Liver (tissue), 9 donors: Measurements from ENCODE around the gene MADD. TPM values are rescaled to one million over a fixed set of nuclear protein-coding genes. Genes with fewer than 3 reads are reported as not detected.

Experiments
- DNase-seq: peaks from one replicate; pipeline ENCODE4 v3.0.0-alpha.2; 2017; ENCODE audit warnings: low spot score
- H3K27ac ChIP-seq, 2 donors: one replicate each; pipeline ENCODE4 v1.7.0; 2013; ENCODE audit warnings: inconsistent platforms in 2 of 2, low read length in 2 of 2, control low read depth in 1 of 2, low read depth in 1 of 2, mild to moderate bottlenecking in 1 of 2
- H3K27me3 ChIP-seq, 4 donors: one replicate each; pipeline versions ENCODE4 v1.6.1 to v1.7.0; 2013; ENCODE audit warnings: low read length in 3 of 4, inconsistent platforms in 1 of 4, mild to moderate bottlenecking in 1 of 4, moderate library complexity in 1 of 4; ENCODE audit not compliant: control insufficient read depth in 4 of 4, insufficient read depth in 4 of 4
- H3K36me3 ChIP-seq, 4 donors: one replicate each; pipeline versions ENCODE4 v1.6.1 to v1.7.0; 2013; ENCODE audit warnings: low read length in 3 of 4, mild to moderate bottlenecking in 3 of 4, low read depth in 1 of 4, moderate library complexity in 1 of 4; ENCODE audit not compliant: control insufficient read depth in 4 of 4, insufficient read depth in 3 of 4
- H3K4me1 ChIP-seq, 4 donors: one replicate each; pipeline versions ENCODE4 v1.6.1 to v1.7.0; 2013; ENCODE audit warnings: low read length in 3 of 4, mild to moderate bottlenecking in 3 of 4, moderate library complexity in 1 of 4; ENCODE audit not compliant: control insufficient read depth in 4 of 4, insufficient read depth in 4 of 4
- H3K4me3 ChIP-seq, 3 donors: one replicate each; pipeline versions ENCODE4 v1.6.1 to v1.7.0; 2013; ENCODE audit warnings: low read length in 3 of 3, control low read depth in 1 of 3, low read depth in 1 of 3, mild to moderate bottlenecking in 1 of 3
- H3K9ac ChIP-seq, 2 donors: one replicate each; pipeline ENCODE4 v1.7.0; 2013; ENCODE audit warnings: low read length in 2 of 2, mild to moderate bottlenecking in 2 of 2, moderate library complexity in 2 of 2, control low read depth in 1 of 2, low read depth in 1 of 2
- H3K9me3 ChIP-seq, 4 donors: one replicate each; pipeline versions ENCODE4 v1.6.1 to v1.7.0; 2013; ENCODE audit warnings: low read length in 3 of 4; ENCODE audit not compliant: control insufficient read depth in 4 of 4
- ATF3 ChIP-seq: IDR thresholded peaks from 2 replicates; pipeline ENCODE4 v1.6.1; 2016; ENCODE audit warnings: antibody characterized with exemption
- EGR1 ChIP-seq, 2 donors: IDR thresholded peaks; 2 replicates each; pipeline ENCODE4 v1.6.1; 2016 to 2018; ENCODE audit warnings: antibody characterized with exemption in 2 of 2, low read depth in 2 of 2
- FOXA1 ChIP-seq: IDR thresholded peaks from 2 replicates; pipeline ENCODE4 v1.6.1; 2016; ENCODE audit warnings: antibody characterized with exemption
- FOXA2 ChIP-seq: IDR thresholded peaks from 2 replicates; pipeline ENCODE4 v1.6.1; 2016; ENCODE audit warnings: antibody characterized with exemption
- GABPA ChIP-seq, 2 donors: IDR thresholded peaks in 1 of 2; conservative IDR thresholded peaks in 1 of 2; 2 replicates each; pipeline ENCODE4 v1.6.1; 2016; ENCODE audit warnings: antibody characterized with exemption in 2 of 2, mild to moderate bottlenecking in 1 of 2, moderate library complexity in 1 of 2
- HNF4A ChIP-seq, 2 donors: conservative IDR thresholded peaks; 2 replicates each; pipeline ENCODE4 v1.6.1; 2016; ENCODE audit warnings: antibody characterized with exemption in 2 of 2, mild to moderate bottlenecking in 2 of 2
- HNF4G ChIP-seq: IDR thresholded peaks from 2 replicates; pipeline ENCODE4 v1.6.1; 2016; ENCODE audit warnings: antibody characterized with exemption
- NR2F2 ChIP-seq: IDR thresholded peaks from 2 replicates; pipeline ENCODE4 v1.6.1; 2016; ENCODE audit warnings: antibody characterized with exemption
- RAD21 ChIP-seq, 2 donors: IDR thresholded peaks; 2 replicates each; pipeline ENCODE4 v1.6.1; 2016; ENCODE audit warnings: antibody characterized with exemption in 2 of 2, mild to moderate bottlenecking in 2 of 2
- RXRA ChIP-seq, 2 donors: IDR thresholded peaks; 2 replicates each; pipeline ENCODE4 v1.6.1; 2017 to 2018; ENCODE audit warnings: antibody characterized with exemption in 2 of 2, mild to moderate bottlenecking in 1 of 2
- YY1 ChIP-seq: IDR thresholded peaks from 2 replicates; pipeline ENCODE4 v1.6.1; 2016; ENCODE audit warnings: antibody characterized with exemption, mild to moderate bottlenecking
- WGBS: extraction: QIAGEN DNeasy Blood & Tissue Kit; methylation state at CpG from one replicate; pipeline ENCODE4 v1.1.7; 2013; 5-methylcytosine and 5-hydroxymethylcytosine counted together
- polyA plus RNA-seq, 2 donors: library from polyadenylated mRNA; stranded (reverse) in 1 of 2; unstranded in 1 of 2; fragments of 200-250 nt in 1 of 2; fragments of >200 nt in 1 of 2; fragmentation: Nextera tagmentation in 1 of 2; extraction: Ambion mirVana in 1 of 2; gene quantifications; one replicate each; pipeline versions ENCODE4 v1.2.1 to v1.2.3, GENCODE V29; 2013 to 2015
- total RNA-seq, 2 donors: library from RNA; depleted of rRNA; stranded (reverse); fragments of >200 nt; gene quantifications; one replicate each; pipeline ENCODE4 v1.2.3, GENCODE V29; 2014
- TF ChIP-seq, protein P1 (sequence below): IDR thresholded peaks from 2 replicates; pipeline ENCODE4 v1.6.1; 2016; ENCODE audit warnings: antibody characterized with exemption, mild to moderate bottlenecking
- TF ChIP-seq, protein P2 (sequence below): fragments of 150-350 bp; IDR thresholded peaks from 2 replicates; pipeline ENCODE4 v1.5.1; 2017; ENCODE audit warnings: improper control_type of control experiment, low read depth, low read length; ENCODE audit not compliant: missing input control
- TF ChIP-seq, protein P3 (sequence below): IDR thresholded peaks from 2 replicates; pipeline ENCODE4 v1.6.1; 2016; ENCODE audit warnings: antibody characterized with exemption
- donor health status: healthy.
- donor health status: healthy.
- donor health status: healthy.
- donor health status: healthy.
- donor health status: healthy.

Gene MADD
- total and polyA plus RNA-seq, 4 donors, result 9.9 to 20.5 (median 11.1) TPM

GRCh38 chr11:47272706-47273105 is 2.8 kb downstream of the MADD start:
- Histone ChIP-seq H3K27ac (no peak overlapping the region), H3K4me3 (no peak overlapping the region), H3K9me3 (no peaks in the 10 kb centered on the region), H3K36me3 (peaks cover 12 to 31% (median 23%) of the 10 kb centered on the region in 4 donors), H3K4me1 (peaks cover 0 to 28% (median 20%) of the 10 kb centered on the region in 4 donors), H3K27me3 (no peaks in the 10 kb centered on the region), H3K9ac (no peak overlapping the region)
- no peak for DNase-seq
- TF ChIP-seq, protein P1, sequence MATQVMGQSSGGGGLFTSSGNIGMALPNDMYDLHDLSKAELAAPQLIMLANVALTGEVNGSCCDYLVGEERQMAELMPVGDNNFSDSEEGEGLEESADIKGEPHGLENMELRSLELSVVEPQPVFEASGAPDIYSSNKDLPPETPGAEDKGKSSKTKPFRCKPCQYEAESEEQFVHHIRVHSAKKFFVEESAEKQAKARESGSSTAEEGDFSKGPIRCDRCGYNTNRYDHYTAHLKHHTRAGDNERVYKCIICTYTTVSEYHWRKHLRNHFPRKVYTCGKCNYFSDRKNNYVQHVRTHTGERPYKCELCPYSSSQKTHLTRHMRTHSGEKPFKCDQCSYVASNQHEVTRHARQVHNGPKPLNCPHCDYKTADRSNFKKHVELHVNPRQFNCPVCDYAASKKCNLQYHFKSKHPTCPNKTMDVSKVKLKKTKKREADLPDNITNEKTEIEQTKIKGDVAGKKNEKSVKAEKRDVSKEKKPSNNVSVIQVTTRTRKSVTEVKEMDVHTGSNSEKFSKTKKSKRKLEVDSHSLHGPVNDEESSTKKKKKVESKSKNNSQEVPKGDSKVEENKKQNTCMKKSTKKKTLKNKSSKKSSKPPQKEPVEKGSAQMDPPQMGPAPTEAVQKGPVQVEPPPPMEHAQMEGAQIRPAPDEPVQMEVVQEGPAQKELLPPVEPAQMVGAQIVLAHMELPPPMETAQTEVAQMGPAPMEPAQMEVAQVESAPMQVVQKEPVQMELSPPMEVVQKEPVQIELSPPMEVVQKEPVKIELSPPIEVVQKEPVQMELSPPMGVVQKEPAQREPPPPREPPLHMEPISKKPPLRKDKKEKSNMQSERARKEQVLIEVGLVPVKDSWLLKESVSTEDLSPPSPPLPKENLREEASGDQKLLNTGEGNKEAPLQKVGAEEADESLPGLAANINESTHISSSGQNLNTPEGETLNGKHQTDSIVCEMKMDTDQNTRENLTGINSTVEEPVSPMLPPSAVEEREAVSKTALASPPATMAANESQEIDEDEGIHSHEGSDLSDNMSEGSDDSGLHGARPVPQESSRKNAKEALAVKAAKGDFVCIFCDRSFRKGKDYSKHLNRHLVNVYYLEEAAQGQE, result peak; percentile 88
- no peak for TF ChIP-seq NR2F2
- TF ChIP-seq, protein P2, sequence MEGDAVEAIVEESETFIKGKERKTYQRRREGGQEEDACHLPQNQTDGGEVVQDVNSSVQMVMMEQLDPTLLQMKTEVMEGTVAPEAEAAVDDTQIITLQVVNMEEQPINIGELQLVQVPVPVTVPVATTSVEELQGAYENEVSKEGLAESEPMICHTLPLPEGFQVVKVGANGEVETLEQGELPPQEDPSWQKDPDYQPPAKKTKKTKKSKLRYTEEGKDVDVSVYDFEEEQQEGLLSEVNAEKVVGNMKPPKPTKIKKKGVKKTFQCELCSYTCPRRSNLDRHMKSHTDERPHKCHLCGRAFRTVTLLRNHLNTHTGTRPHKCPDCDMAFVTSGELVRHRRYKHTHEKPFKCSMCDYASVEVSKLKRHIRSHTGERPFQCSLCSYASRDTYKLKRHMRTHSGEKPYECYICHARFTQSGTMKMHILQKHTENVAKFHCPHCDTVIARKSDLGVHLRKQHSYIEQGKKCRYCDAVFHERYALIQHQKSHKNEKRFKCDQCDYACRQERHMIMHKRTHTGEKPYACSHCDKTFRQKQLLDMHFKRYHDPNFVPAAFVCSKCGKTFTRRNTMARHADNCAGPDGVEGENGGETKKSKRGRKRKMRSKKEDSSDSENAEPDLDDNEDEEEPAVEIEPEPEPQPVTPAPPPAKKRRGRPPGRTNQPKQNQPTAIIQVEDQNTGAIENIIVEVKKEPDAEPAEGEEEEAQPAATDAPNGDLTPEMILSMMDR, result no peak
- WGBS, result 3% methylated on average over 1 of the region's 1 CpG

GRCh38 chr11:47274495-47275235 is 4.7 kb downstream of the MADD start:
- Histone ChIP-seq H3K4me3 (no peak overlapping the region), H3K27ac (no peak overlapping the region), H3K9ac (no peak overlapping the region), H3K27me3 (no peaks in the 10 kb centered on the region), H3K9me3 (no peaks in the 10 kb centered on the region), H3K36me3 (peaks cover 12 to 46% (median 35%) of the 10 kb centered on the region in 4 donors), H3K4me1 (peaks cover 0 to 16% (median 12%) of the 10 kb centered on the region in 4 donors)
- no peak for DNase-seq
- TF ChIP-seq HNF4G (no peak), HNF4A (conservative IDR thresholded peaks at IDR 0.05) (no peak), FOXA2 (no peak), ATF3 (no peak)
- WGBS, result 95% methylated on average over 28 of the region's 28 CpGs

DNA sequence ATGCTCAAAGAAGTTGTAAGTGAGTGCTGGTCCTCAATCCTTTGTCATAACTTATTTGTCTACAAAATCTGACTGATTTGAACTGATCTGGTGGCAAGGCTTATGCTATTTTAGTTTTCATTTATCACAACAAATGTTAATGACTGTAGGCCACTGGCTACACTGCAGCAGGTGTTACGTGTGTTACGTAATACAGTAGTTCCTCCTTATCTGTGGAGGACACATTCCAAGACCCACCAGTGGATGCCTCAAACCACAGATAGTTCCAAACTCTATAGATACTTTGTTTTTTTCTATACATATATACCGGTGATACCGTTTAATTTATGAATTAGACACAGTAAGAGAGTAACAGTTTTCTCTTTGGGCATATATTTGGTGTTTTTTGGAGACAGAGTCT is 7.0 kb downstream of the MADD start:
- 93% methylated on average over 4 of the region's 4 CpGs for WGBS
- DNase-seq, result no peak
- H3K27me3 ChIP-seq, result no peaks in the 10 kb centered on the region
- H3K4me3 ChIP-seq, result no peak overlapping the region
- H3K9ac ChIP-seq, result no peak overlapping the region
- H3K27ac ChIP-seq, result no peak overlapping the region
- H3K4me1 ChIP-seq, result peaks cover 0 to 3% (median 1%) of the 10 kb centered on the region in 4 donors
- peaks cover 12 to 56% (median 44%) of the 10 kb centered on the region in 4 donors for H3K36me3 ChIP-seq
- no peaks in the 10 kb centered on the region for H3K9me3 ChIP-seq
- TF ChIP-seq, protein P1, result no peak
- TF ChIP-seq YY1 (no peak), ATF3 (no peak), GABPA (IDR thresholded peaks at IDR 0.05 in 1 of 2, conservative IDR thresholded peaks at IDR 0.05 in 1 of 2) (no peak), EGR1 (IDR thresholded peaks at IDR 0.05; ENCODE audit: low read depth in 2 of 2) (no peak), HNF4G (no peak), FOXA1 (no peak), RXRA (IDR thresholded peaks at IDR 0.05) (no peak), RAD21 (IDR thresholded peaks at IDR 0.05) (no peak), FOXA2 (no peak)
- TF ChIP-seq, protein P3, sequence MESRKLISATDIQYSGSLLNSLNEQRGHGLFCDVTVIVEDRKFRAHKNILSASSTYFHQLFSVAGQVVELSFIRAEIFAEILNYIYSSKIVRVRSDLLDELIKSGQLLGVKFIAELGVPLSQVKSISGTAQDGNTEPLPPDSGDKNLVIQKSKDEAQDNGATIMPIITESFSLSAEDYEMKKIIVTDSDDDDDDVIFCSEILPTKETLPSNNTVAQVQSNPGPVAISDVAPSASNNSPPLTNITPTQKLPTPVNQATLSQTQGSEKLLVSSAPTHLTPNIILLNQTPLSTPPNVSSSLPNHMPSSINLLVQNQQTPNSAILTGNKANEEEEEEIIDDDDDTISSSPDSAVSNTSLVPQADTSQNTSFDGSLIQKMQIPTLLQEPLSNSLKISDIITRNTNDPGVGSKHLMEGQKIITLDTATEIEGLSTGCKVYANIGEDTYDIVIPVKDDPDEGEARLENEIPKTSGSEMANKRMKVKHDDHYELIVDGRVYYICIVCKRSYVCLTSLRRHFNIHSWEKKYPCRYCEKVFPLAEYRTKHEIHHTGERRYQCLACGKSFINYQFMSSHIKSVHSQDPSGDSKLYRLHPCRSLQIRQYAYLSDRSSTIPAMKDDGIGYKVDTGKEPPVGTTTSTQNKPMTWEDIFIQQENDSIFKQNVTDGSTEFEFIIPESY, result no peak
